Measurements from ENCODE around the gene PAFAH1B1.

Gene PAFAH1B1

GRCh38 chr17:2704031-2704889 is 110.8 kb downstream of the PAFAH1B1 start:
- DNase-seq = no peak

DNA sequence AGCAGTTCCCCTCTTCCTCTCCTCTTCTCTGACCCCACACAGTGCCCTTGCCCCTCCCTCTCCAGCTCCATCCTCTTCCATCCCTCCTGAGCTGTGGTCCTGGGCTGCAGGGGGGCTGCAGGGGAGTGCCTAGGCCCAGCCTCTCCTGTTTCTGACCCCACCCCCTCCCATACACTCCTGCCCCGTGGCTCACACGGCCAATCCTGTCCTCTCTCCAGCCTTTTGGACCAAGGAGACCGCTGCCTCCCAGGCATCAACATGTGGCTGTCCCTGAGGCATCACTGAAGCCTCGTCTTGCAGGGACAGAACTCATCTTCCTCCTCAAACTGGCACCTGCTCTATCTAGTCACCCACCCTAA is 111.4 kb downstream of the PAFAH1B1 start:
- DNase-seq = no peak

GRCh38 chr17:2705263-2705662 is 111.8 kb downstream of the PAFAH1B1 start:
- DNase-seq = no peak

GRCh38 chr17:2705888-2706795 is 112.7 kb downstream of the PAFAH1B1 start:
- no peak for DNase-seq

DNA sequence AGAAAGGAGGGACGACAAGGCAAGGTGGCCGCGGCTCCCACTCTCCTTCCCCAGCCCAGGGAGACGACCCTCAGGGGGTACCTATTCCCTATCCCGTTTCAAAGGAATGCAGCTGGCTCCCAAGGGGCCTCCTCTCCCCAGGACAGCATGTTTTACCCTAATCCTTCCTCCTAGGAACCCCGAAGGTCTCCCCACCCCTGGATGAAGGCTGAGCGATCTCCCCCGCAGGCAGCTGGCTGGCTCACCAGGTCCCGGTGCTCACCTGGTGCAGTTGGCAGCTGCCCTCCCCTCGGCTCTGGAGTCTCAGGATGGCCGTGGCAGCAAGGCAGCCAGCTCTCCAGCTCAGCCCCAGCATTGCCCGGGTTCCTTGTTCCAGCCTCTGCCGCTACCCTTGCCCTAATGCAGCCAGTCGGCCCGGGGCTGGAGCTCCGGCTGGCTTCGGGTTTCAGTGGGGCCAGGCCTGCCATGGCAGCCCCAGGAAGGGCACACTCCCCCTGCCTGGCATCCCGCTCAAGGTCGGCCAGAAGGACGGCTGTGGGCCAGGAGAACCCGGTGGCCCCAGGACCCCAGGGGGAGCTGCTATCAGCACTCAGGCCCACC is 113.6 kb downstream of the PAFAH1B1 start:
- no peak for DNase-seq

- no peak for DNase-seq
Measured at GRCh38 chr17:2707721-2708584, 114.5 kb downstream of the PAFAH1B1 start.

DNA sequence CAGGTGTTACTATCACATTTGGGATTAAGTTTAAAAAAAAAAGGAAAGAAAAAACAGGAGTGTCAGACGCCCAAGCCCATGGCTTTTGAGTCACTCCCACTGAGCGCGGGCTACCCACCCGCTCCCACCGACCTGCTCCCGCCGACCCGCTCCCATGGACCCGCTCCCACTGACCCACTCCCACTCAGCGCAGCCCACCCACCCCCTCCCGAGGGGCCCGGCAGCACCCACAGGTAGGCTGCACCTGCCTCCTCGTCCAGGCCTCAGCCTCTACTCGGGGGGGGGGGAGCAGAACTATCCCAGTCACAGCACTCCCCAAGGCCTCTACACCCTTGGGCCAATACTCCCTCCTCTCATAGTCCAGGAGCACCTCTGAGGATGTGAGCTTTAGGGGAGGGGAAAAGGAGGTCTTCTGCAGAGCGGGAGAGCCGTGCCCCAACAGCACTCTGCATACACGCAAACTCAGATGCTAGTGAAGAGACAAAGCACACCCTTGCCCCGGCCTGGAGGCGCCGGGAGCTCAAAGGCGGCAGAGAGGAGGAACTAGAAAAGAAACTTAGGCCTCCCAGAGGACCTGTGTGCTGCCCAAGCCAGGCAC is 115.2 kb downstream of the PAFAH1B1 start:
- DNase-seq = no peak

DNA sequence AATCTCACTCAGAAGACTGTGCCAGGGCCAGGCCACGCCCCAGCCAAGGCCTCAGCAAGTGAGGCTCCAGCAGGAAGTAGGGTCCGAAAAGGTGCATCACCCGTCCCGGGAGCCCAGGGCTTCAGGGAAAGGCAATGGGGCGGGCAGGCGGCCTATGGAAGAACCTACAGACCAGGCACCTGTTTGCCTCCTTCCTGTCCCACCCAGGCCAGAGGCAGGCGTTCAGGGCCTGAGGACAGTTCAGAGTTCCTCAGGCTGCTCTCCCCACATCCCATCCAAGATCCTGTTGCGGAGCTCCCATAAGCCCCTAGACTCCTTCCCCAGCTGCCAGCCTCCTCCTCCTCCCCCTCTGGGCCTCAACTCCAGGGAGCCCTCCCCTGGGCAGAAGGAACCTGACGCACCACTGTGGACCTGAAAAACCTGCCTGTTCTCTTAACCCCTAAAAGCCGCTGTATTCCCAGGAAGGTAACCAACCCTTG is 115.8 kb downstream of the PAFAH1B1 start:
- DNase-seq = no peak

- no peak for DNase-seq
Measured at GRCh38 chr17:2710071-2710802, 116.8 kb downstream of the PAFAH1B1 start.

- no peak for DNase-seq
Measured at GRCh38 chr17:2710803-2711607, 117.6 kb downstream of the PAFAH1B1 start.

GRCh38 chr17:2711608-2712299 is 118.3 kb downstream of the PAFAH1B1 start, which contains the start of gene CLUH:
CLUH (minus strand) TSS chr17:2711764; CDS start chr17:2711661, 103 bp downstream.
- peak; percentile 91 to 95 for DNase-seq

DNA sequence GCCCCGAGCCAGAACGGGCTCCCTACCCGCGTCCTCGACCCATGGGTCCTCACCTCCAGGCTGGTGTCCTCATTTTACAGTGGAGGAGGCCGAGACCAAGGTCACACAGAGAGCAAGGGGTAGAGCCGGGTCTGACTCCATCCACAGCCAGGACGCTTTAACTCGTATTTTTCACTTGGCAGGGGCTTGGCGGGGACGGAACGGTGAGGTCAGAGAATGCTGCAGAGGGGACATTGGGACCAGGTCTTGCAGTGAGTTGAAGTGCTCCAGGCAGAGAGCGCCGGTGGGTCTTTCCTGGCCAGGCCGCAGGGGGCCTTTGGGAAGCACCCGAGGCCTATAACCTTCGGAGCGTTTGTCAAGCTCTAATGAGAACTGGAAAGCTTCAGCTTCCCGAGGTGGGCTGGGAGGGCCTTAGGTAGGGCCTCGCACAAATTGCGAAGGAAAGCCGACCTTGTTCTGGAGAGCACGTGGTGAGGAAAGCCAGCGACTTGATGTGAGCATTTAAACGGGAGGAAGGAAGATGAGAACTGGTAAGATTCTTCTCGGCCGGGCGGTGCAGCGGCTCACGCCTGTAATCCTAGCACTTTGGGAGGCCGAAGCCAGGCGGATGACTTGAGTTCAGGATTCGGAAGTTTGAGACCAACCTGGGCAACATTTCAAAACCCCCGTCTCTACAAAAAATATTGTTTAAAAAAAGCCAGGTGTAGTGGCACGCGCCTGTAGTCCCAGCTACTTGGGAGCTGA is 119.0 kb downstream of the PAFAH1B1 start:
- no peak for DNase-seq

- DNase-seq = no peak
Measured at GRCh38 chr17:2713881-2714280, 120.4 kb downstream of the PAFAH1B1 start.

DNA sequence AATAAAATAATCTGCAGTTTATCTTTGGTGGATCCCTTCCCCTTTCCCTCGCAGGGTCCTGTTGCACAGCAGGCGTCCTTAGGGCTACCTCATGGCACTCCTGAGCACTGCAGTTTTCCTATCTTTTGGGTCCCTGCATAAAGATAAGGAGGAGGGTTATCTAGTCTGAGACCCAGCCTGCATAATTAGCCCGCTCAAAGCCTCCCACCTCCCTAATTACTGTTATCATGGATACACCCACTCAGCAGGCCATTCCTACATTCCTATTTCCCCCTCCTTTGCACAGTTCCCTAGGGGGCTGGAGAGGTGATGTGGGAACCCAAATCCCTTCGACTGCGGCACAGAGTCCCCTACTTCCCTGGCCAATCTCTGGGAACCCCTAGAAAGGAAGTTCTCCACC is 123.2 kb downstream of the PAFAH1B1 start:
- no peak for DNase-seq

- DNase-seq = peak in 1 of 2 experiments; percentile 18
Measured at GRCh38 chr17:2718150-2718938, 124.9 kb downstream of the PAFAH1B1 start.

GRCh38 chr17:2719861-2720260 is 126.4 kb downstream of the PAFAH1B1 start:
- no peak for DNase-seq

DNA sequence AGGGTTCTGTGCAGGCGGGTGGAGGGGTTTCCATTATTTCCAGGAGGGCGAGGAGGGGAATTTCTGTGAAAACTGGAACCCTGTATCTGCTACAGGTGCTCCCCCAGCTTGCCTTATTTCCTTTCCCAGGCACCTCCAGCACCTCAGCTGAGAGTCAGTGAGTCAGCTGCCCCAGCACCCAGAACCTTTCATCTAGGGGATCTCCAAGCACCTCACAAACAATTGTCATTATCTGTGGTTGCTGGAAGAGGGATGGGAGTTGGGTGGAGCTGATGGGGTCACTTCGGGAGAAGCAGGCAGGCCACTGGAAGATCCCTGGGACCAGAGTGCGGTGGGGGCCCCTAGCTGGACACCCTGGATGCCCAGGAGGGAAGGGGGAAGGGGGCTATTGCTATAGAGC is 128.1 kb downstream of the PAFAH1B1 start:
- DNase-seq = no peak

DNA sequence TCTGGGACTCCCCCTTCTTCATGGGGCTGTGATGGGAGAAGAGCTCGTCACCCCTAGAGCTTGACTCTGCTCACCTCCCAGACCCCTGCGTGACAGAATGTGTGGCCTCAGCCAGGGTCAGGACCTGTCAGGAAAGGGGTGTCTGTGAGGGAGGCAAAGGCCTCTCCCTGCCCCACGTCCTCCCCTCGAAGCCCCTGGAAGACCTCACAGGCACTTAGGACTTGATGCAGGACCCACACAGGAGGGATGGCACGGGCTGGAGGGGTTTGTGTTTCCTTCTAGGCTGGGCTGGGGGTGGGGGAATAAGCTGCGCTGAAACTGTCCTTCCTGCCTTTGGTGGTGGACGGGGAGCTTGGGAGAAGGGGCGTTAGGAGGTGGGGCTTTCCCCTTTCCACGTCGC is 129.2 kb downstream of the PAFAH1B1 start:
- no peak for DNase-seq

Measured in SW 1271 (cell line).